Motor neuron (in vitro differentiated cells): ENCODE results near the gene IGFLR1. TPM values are rescaled to one million over a fixed set of nuclear protein-coding genes. Genes with fewer than 3 reads are reported as not detected.

Experiments used
- ATAC-seq, 8 experiments: fragments of 200-7000 bp; cut with Tn5 transposase; replicated peaks in 6 of 8; 2 replicates each; pipeline ENCODE4 v1.8.0; 2021; ENCODE audit warnings: mild to moderate bottlenecking in 8 of 8, moderate library complexity in 8 of 8
- H3K27ac ChIP-seq, 2 donors: fragments of 250-450 bp; sonication (Bioruptor Pico); 2 replicates each; pipeline ENCODE4 v1.9.0; 2021; ENCODE audit warnings: antibody characterized with exemption in 2 of 2, mild to moderate bottlenecking in 2 of 2, moderate library complexity in 1 of 2
- H3K4me1 ChIP-seq, 2 donors: fragments of 250-450 bp; sonication (Bioruptor Pico); replicated peaks in 1 of 2; 2 replicates each; pipeline ENCODE4 v1.6.1; 2021; ENCODE audit warnings: antibody characterized with exemption in 2 of 2, mild to moderate bottlenecking in 2 of 2, moderate library complexity in 1 of 2
- H3K4me3 ChIP-seq, 5 donors: fragments of 250-450 bp; sonication (Bioruptor Pico); 2 replicates each; pipeline ENCODE4 v1.9.0; 2021; ENCODE audit warnings: antibody characterized with exemption in 5 of 5, mild to moderate bottlenecking in 5 of 5, moderate library complexity in 4 of 5
- WGBS, 10 experiments: fragments of 450-650 bp; shearing (Covaris generic); methylation state at CpG; one replicate each; pipeline ENCODE4 v1.0.0; 2022; 5-methylcytosine and 5-hydroxymethylcytosine counted together
- in situ Hi-C, 9 experiments: fragments of 400-800 bp; cut with MboI; loops; one replicate each; pipeline ENCODE4 v1.15.0; 2021; ENCODE audit warnings: low sequenced_read_pairs in 9 of 9, low pct_unique_long_range_greater_than_20kb in 2 of 9; ENCODE audit not compliant: unreplicated experiment in 9 of 9
- total RNA-seq, 8 experiments: library from RNA; unstranded; fragments of 300-600 nt; gene quantifications; 2 replicates each; pipeline versions ENCODE4 v1.2.3 to v1.2.4, GENCODE V29; 2022

Gene IGFLR1
- total RNA-seq, 8 experiments from 2014 or later: 1.8 to 6.4 (median 4.3) TPM

GRCh38 chr19:35746531-35746930 is 4.3 kb upstream of the IGFLR1 start:
- peak overlapping the region in 2 of 5 donors; percentile 97 to 99 for H3K4me3 ChIP-seq
- peaks cover 15 to 20% of the 10 kb centered on the region in 2 donors for H3K4me1 ChIP-seq
- in situ Hi-C loops: no loop called here
- ATAC-seq: no peak
- H3K27ac ChIP-seq: no peak overlapping the region
- 50 to 86% methylated on average over 1 to 4 of the region's 5 CpGs; no CpG with 5 or more reads in 8 of the 10 experiments for WGBS, 10 experiments

- ATAC-seq: no peak
These were observed 3.8 kb upstream of the IGFLR1 start for GRCh38 chr19:35746087-35746462.

GRCh38 chr19:35745328-35746086 is 3.3 kb upstream of the IGFLR1 start, which contains the start of the genes PSENEN and U2AF1L4:
TSS of gene PSENEN (plus strand) at chr19:35745651. CDS start at chr19:35745931, 280 bp downstream.
TSS of gene U2AF1L4 (minus strand) at chr19:35745418. CDS start at chr19:35745391, 27 bp downstream.
- WGBS, 10 experiments: 0 to 7% (median 1%) methylated on average over 1 to 27 of the region's 40 CpGs; no CpG with 5 or more reads in 4 of the 10 experiments
- ATAC-seq: peak; percentile 40 to 61 (median 54)
- peak within 1 kb of the TSS; percentile 97 to 99 (median 98) for H3K4me3 ChIP-seq
- H3K27ac ChIP-seq: peak within 1 kb of the TSS; percentile 99 to 100
- peaks cover 16 to 22% of the 10 kb centered on the region in 2 donors for H3K4me1 ChIP-seq
- in situ Hi-C loops: no loop called here

More at GRCh38 chr19:35746087-35746462, 3.8 kb upstream of the IGFLR1 start:
- in situ Hi-C loops: no loop called here
- Histone ChIP-seq H3K4me3 (peak overlapping the region; percentile 97 to 99 (median 98)), H3K4me1 (peaks cover 16 to 22% of the 10 kb centered on the region in 2 donors), H3K27ac (peak overlapping the region; percentile 37 to 63)
- WGBS, 10 experiments: 0 to 60% methylated on average over 1 of the region's 4 CpGs; no CpG with 5 or more reads in 8 of the 10 experiments

GRCh38 chr19:35744430-35745327 is 2.4 kb upstream of the IGFLR1 start:
- ATAC-seq: peak; percentile 43 to 56 (median 47)
- WGBS, 10 experiments: 0 to 2% (median 0%) methylated on average over 1 to 13 of the region's 41 CpGs; no CpG with 5 or more reads in 1 of the 10 experiments
- Histone ChIP-seq H3K4me1 (peaks cover 16 to 20% of the 10 kb centered on the region in 2 donors), H3K4me3 (peak overlapping the region; percentile 97 to 99 (median 98)), H3K27ac (peak overlapping the region; percentile 99 to 100)
- in situ Hi-C loops: no loop called here

- H3K4me3 ChIP-seq: peak overlapping the region; percentile 97 to 99 (median 98)
- 33 to 100% (median 83%) methylated on average over 1 to 13 of the region's 19 CpGs; no CpG with 5 or more reads in 3 of the 10 experiments for WGBS, 10 experiments
- no peak for ATAC-seq
These were observed 1.6 kb upstream of the IGFLR1 start for GRCh38 chr19:35743640-35744429.

GRCh38 chr19:35741203-35741515 is 1.1 kb downstream of the IGFLR1 start:
- no peak for ATAC-seq
- WGBS, 10 experiments: 0 to 5% (median 0%) methylated on average over 2 to 11 of the region's 12 CpGs; no CpG with 5 or more reads in 6 of the 10 experiments
- H3K27ac ChIP-seq: peak overlapping the region; percentile 80 to 81

More at GRCh38 chr19:35743640-35744429, 1.6 kb upstream of the IGFLR1 start:
- Histone ChIP-seq H3K4me1 (peaks cover 11 to 12% of the 10 kb centered on the region in 2 donors), H3K27ac (no peak overlapping the region)
- in situ Hi-C loops: no loop called here

GRCh38 chr19:35740423-35741202 is 1.6 kb downstream of the IGFLR1 start:
- peaks cover 6 to 8% of the 10 kb centered on the region in 2 donors for H3K4me1 ChIP-seq
- in situ Hi-C loops: no loop called here
- ATAC-seq: peak; percentile 62 to 82 (median 78)
- 0 to 4% (median 0%) methylated on average over 3 to 12 of the region's 63 CpGs; no CpG with 5 or more reads in 3 of the 10 experiments for WGBS, 10 experiments
- peak overlapping the region; percentile 36 to 52 (median 40) for H3K4me3 ChIP-seq
- peak overlapping the region; percentile 80 to 81 for H3K27ac ChIP-seq

More at GRCh38 chr19:35741203-35741515, 1.1 kb downstream of the IGFLR1 start:
- Histone ChIP-seq H3K4me1 (peaks cover 7 to 8% of the 10 kb centered on the region in 2 donors), H3K4me3 (peak overlapping the region; percentile 35 to 52 (median 40))
- in situ Hi-C loops: no loop called here

GRCh38 chr19:35740108-35740422 is 2.2 kb downstream of the IGFLR1 start:
- WGBS, 10 experiments: 0% methylated on average over 1 of the region's 16 CpGs; no CpG with 5 or more reads in 9 of the 10 experiments
- ATAC-seq: no peak
- peak overlapping the region; percentile 36 to 52 (median 40) for H3K4me3 ChIP-seq
- in situ Hi-C loops: no loop called here
- no peak overlapping the region for H3K27ac ChIP-seq
- peaks cover 6 to 8% of the 10 kb centered on the region in 2 donors for H3K4me1 ChIP-seq

- 43 to 100% (median 89%) methylated on average over 1 to 11 of the region's 29 CpGs; no CpG with 5 or more reads in 5 of the 10 experiments for WGBS, 10 experiments
- Histone ChIP-seq H3K4me3 (peak overlapping the region in 4 of 5 donors; percentile 38 to 52 (median 42)), H3K4me1 (peaks cover 6 to 8% of the 10 kb centered on the region in 2 donors), H3K27ac (no peak overlapping the region)
- ATAC-seq: no peak
- in situ Hi-C loops: no loop called here
These were observed 2.8 kb downstream of the IGFLR1 start for GRCh38 chr19:35739275-35740107.

- Histone ChIP-seq H3K27ac (no peak overlapping the region), H3K4me3 (no peak overlapping the region), H3K4me1 (peaks cover 3 to 4% of the 10 kb centered on the region in 2 donors)
- in situ Hi-C loops: no loop called here
- ATAC-seq: no peak
- WGBS, 10 experiments: 86 to 100% methylated on average over 1 to 2 of the region's 2 CpGs; no CpG with 5 or more reads in 8 of the 10 experiments
These were observed 3.4 kb downstream of the IGFLR1 start for GRCh38 chr19:35738887-35739229.
